ENCODE measurements around the gene PPY.

GRCh38 chr17:43936434-43936833, 5.8 kb downstream of the PPY start:
- TF ChIP-seq CTCF (IDR thresholded peaks at IDR 0.05) (no peak), POLR2A (IDR thresholded peaks at IDR 0.05) (no peak), POLR2AphosphoS5 (IDR thresholded peaks at IDR 0.05) (no peak)
